ENCODE results near the gene TUBB8.
"Not testable (repeated sequence)": the region's sequence is repeated elsewhere in the genome, so short reads cannot be mapped to it uniquely, and the experiment has no call there.

Gene TUBB8

GRCh38 chr10:79532-80215 lies 30.6 kb upstream of the TUBB8 start:
- H2AFZ ChIP-seq (ENCODE audit: low read depth, low read length, severe bottlenecking) = no peak overlapping the region
- H3F3A ChIP-seq (ENCODE audit: insufficient read depth) = no peaks in the 10 kb centered on the region
- TF ChIP-seq, protein P1, sequence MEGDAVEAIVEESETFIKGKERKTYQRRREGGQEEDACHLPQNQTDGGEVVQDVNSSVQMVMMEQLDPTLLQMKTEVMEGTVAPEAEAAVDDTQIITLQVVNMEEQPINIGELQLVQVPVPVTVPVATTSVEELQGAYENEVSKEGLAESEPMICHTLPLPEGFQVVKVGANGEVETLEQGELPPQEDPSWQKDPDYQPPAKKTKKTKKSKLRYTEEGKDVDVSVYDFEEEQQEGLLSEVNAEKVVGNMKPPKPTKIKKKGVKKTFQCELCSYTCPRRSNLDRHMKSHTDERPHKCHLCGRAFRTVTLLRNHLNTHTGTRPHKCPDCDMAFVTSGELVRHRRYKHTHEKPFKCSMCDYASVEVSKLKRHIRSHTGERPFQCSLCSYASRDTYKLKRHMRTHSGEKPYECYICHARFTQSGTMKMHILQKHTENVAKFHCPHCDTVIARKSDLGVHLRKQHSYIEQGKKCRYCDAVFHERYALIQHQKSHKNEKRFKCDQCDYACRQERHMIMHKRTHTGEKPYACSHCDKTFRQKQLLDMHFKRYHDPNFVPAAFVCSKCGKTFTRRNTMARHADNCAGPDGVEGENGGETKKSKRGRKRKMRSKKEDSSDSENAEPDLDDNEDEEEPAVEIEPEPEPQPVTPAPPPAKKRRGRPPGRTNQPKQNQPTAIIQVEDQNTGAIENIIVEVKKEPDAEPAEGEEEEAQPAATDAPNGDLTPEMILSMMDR (IDR thresholded peaks at IDR 0.05; ENCODE audit: insufficient read depth, low read length, poor library complexity, severe bottlenecking) = no peak
- TF ChIP-seq EZH2phosphoT487 (conservative IDR thresholded peaks at IDR 0.05; ENCODE audit: low read length) = no peak
- H3K27ac ChIP-seq (ENCODE audit: low read depth, low read length) = no peak overlapping the region
- H3K79me2 ChIP-seq (ENCODE audit: insufficient read depth, low read length) = no peaks in the 10 kb centered on the region
- no peaks in the 10 kb centered on the region for H3K9me2 ChIP-seq (replicated peaks; ENCODE audit: insufficient read depth, low read length)
- H3K36me3 ChIP-seq (ENCODE audit: low read length) = no peaks in the 10 kb centered on the region
- no peaks in the 10 kb centered on the region for H4K20me1 ChIP-seq (ENCODE audit: low read depth, low read length)
- H3K9me3 ChIP-seq (ENCODE audit: insufficient read depth, low read length) = no peaks in the 10 kb centered on the region
- no peak overlapping the region for H3K4me3 ChIP-seq (ENCODE audit: insufficient read depth, low read length, poor library complexity, severe bottlenecking)
- H3K4me2 ChIP-seq (ENCODE audit: low read depth, low read length, poor library complexity, severe bottlenecking) = no peak overlapping the region
- H3K9ac ChIP-seq (ENCODE audit: low read length) = no peak overlapping the region
- no peaks in the 10 kb centered on the region for H3K27me3 ChIP-seq (ENCODE audit: low read length)

- Histone ChIP-seq H3K27ac (ENCODE audit: low read depth, low read length) (no peak overlapping the region), H3K36me3 (ENCODE audit: low read length) (no peaks in the 10 kb centered on the region)
Observed at GRCh38 chr10:78556-78955, 29.5 kb upstream of the TUBB8 start.

DNA sequence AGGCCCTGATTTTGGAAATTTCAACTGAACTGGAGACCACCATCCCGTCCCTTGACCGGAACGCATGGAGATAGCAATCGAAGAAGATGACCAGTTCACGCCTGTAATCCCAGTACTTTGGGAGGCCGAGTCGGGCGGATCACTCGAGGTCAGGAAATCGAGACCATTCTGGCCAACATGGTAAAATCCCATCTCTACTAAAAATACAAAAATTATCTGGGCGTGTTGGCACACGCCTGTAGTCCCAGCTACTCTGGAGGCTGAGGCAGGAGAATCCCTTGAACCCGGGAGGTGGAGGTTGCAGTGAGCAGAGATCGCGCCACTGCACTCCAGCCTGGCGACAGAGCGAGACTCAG lies 25.1 kb upstream of the TUBB8 start:
- not testable (repeated sequence) for H3K9me2 ChIP-seq (replicated peaks; ENCODE audit: insufficient read depth, low read length); H3K27me3 ChIP-seq (ENCODE audit: low read length); H3K9me3 ChIP-seq (ENCODE audit: insufficient read depth, low read length); H3K36me3 ChIP-seq (ENCODE audit: low read length); H4K20me1 ChIP-seq (ENCODE audit: low read depth, low read length); H3K4me3 ChIP-seq (ENCODE audit: insufficient read depth, low read length, poor library complexity, severe bottlenecking); H2AFZ ChIP-seq (ENCODE audit: low read depth, low read length, severe bottlenecking); H3K9ac ChIP-seq (ENCODE audit: low read length); H3F3A ChIP-seq (ENCODE audit: insufficient read depth); H3K79me2 ChIP-seq (ENCODE audit: insufficient read depth, low read length); H3K27ac ChIP-seq (ENCODE audit: low read depth, low read length)
- H3K4me2 ChIP-seq (ENCODE audit: low read depth, low read length, poor library complexity, severe bottlenecking) = peak overlapping the region; percentile 29

More at GRCh38 chr10:78556-78955, 29.5 kb upstream of the TUBB8 start:
- Histone ChIP-seq H4K20me1 (ENCODE audit: low read depth, low read length) (no peaks in the 10 kb centered on the region), H3K27me3 (ENCODE audit: low read length) (no peaks in the 10 kb centered on the region), H3K4me2 (ENCODE audit: low read depth, low read length, poor library complexity, severe bottlenecking) (no peak overlapping the region), H3F3A (ENCODE audit: insufficient read depth) (no peaks in the 10 kb centered on the region), H2AFZ (ENCODE audit: low read depth, low read length, severe bottlenecking) (no peak overlapping the region), H3K79me2 (ENCODE audit: insufficient read depth, low read length) (no peaks in the 10 kb centered on the region), H3K9me3 (ENCODE audit: insufficient read depth, low read length) (no peaks in the 10 kb centered on the region), H3K4me3 (ENCODE audit: insufficient read depth, low read length, poor library complexity, severe bottlenecking) (no peak overlapping the region), H3K9ac (ENCODE audit: low read length) (no peak overlapping the region), H3K9me2 (replicated peaks; ENCODE audit: insufficient read depth, low read length) (no peaks in the 10 kb centered on the region)
- TF ChIP-seq, protein P1 (IDR thresholded peaks at IDR 0.05; ENCODE audit: insufficient read depth, low read length, poor library complexity, severe bottlenecking) = no peak
- no peak for TF ChIP-seq EZH2phosphoT487 (conservative IDR thresholded peaks at IDR 0.05; ENCODE audit: low read length)

DNA sequence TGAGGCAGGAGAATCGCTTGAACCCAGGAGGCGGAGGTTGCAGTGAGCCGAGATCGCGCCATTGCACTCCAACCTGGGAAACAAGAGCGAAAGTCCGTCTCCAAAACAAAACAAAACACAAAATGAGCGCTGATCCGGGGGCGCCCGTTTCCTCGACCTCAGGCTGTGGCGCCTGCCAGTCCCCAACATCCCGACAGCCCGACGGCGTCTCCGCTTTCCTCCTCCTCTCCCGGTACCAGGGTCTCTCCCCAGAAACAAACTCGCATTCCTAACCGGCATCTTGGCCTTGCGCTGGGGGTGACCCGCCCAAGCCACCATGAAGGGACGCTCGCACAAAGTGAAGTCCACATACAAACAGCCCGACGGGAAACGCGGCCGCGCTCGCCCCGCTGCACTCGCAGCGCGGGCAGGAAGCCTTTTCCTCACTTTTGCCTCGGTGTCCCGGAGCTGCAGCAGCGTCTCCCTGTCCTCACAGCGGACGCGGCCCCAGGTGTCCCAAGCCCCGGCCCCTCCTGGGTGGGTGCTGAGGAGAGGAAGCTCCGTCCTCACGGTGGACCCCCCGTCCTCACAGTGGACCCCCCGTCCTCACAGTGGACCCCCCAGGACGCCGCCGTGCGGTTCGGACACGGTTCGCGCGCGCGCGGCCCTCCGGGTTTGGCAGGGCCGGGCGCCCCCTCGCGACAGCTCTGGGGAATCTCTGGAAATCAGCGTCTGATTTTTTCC lies 24.6 kb upstream of the TUBB8 start:
- not testable (repeated sequence) for H2AFZ ChIP-seq (ENCODE audit: low read depth, low read length, severe bottlenecking); H3K36me3 ChIP-seq (ENCODE audit: low read length); H3K9ac ChIP-seq (ENCODE audit: low read length); H4K20me1 ChIP-seq (ENCODE audit: low read depth, low read length); H3K9me2 ChIP-seq (replicated peaks; ENCODE audit: insufficient read depth, low read length); H3K27ac ChIP-seq (ENCODE audit: low read depth, low read length); H3K9me3 ChIP-seq (ENCODE audit: insufficient read depth, low read length); H3K79me2 ChIP-seq (ENCODE audit: insufficient read depth, low read length); H3F3A ChIP-seq (ENCODE audit: insufficient read depth); H3K4me3 ChIP-seq (ENCODE audit: insufficient read depth, low read length, poor library complexity, severe bottlenecking); H3K27me3 ChIP-seq (ENCODE audit: low read length)
- H3K4me2 ChIP-seq (ENCODE audit: low read depth, low read length, poor library complexity, severe bottlenecking) = peak overlapping the region; percentile 29
- TF ChIP-seq, protein P1 (IDR thresholded peaks at IDR 0.05; ENCODE audit: insufficient read depth, low read length, poor library complexity, severe bottlenecking) = peak; percentile 12

DNA sequence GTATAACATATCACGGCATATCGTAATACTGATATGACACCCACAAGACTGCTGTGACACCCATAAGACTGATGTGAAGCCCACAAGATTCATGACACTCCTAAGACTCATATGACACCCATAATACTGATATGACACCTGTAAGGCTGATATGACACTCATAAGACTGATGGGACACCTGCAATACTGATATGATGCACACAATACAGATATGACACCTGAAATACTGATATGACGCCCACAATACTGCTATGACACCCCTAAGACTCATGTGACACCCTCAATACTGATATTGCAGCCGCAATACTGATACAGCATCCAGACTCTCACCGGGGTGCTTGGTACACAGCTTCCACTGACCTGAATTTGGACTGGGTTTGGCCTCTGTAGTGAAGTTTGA lies 19.1 kb upstream of the TUBB8 start:
- H3K9me2 ChIP-seq (replicated peaks; ENCODE audit: insufficient read depth, low read length); H3K4me2 ChIP-seq (ENCODE audit: low read depth, low read length, poor library complexity, severe bottlenecking); H3K36me3 ChIP-seq (ENCODE audit: low read length); H3K27ac ChIP-seq (ENCODE audit: low read depth, low read length); H3K4me3 ChIP-seq (ENCODE audit: insufficient read depth, low read length, poor library complexity, severe bottlenecking); H3K27me3 ChIP-seq (ENCODE audit: low read length); H3K9me3 ChIP-seq (ENCODE audit: insufficient read depth, low read length); H3K9ac ChIP-seq (ENCODE audit: low read length); H2AFZ ChIP-seq (ENCODE audit: low read depth, low read length, severe bottlenecking); H3K79me2 ChIP-seq (ENCODE audit: insufficient read depth, low read length); H3F3A ChIP-seq (ENCODE audit: insufficient read depth); H4K20me1 ChIP-seq (ENCODE audit: low read depth, low read length): not testable (repeated sequence)

Data from SU-DHL-6 (cell line).